ENCODE measurements around the gene PRIM2.
"Not testable (repeated sequence)": the region's sequence is repeated elsewhere in the genome, so short reads cannot be mapped to it uniquely, and the experiment has no call there.

The PRIM2 gene

GRCh38 chr6:57510390-57510789 is 193.0 kb downstream of the PRIM2 start:
- not testable (repeated sequence) for H3K4me1 ChIP-seq (ENCODE audit: control insufficient read depth, insufficient read depth, low read length, poor library complexity, severe bottlenecking); H3K4me3 ChIP-seq (ENCODE audit: insufficient read depth, low read depth, low read length, poor library complexity, severe bottlenecking); H3K27me3 ChIP-seq (replicated peaks; ENCODE audit: control insufficient read depth, insufficient read depth, low read length, poor library complexity, severe bottlenecking); H3K27ac ChIP-seq (ENCODE audit: insufficient read depth, low read length, poor library complexity, severe bottlenecking); H3K36me3 ChIP-seq (ENCODE audit: control insufficient read depth, insufficient read depth, low read length); DNase-seq; H3K9me3 ChIP-seq (ENCODE audit: control insufficient read depth, low read length)

- DNase-seq; H3K27ac ChIP-seq (ENCODE audit: insufficient read depth, low read length, poor library complexity, severe bottlenecking); H3K9me3 ChIP-seq (ENCODE audit: control insufficient read depth, low read length); H3K27me3 ChIP-seq (replicated peaks; ENCODE audit: control insufficient read depth, insufficient read depth, low read length, poor library complexity, severe bottlenecking); H3K36me3 ChIP-seq (ENCODE audit: control insufficient read depth, insufficient read depth, low read length); H3K4me1 ChIP-seq (ENCODE audit: control insufficient read depth, insufficient read depth, low read length, poor library complexity, severe bottlenecking); H3K4me3 ChIP-seq (ENCODE audit: insufficient read depth, low read depth, low read length, poor library complexity, severe bottlenecking): not testable (repeated sequence)
Observed at GRCh38 chr6:57515171-57515570, 197.7 kb downstream of the PRIM2 start.

- H3K36me3 ChIP-seq (ENCODE audit: control insufficient read depth, insufficient read depth, low read length); DNase-seq; H3K9me3 ChIP-seq (ENCODE audit: control insufficient read depth, low read length); H3K27ac ChIP-seq (ENCODE audit: insufficient read depth, low read length, poor library complexity, severe bottlenecking); H3K27me3 ChIP-seq (replicated peaks; ENCODE audit: control insufficient read depth, insufficient read depth, low read length, poor library complexity, severe bottlenecking); H3K4me1 ChIP-seq (ENCODE audit: control insufficient read depth, insufficient read depth, low read length, poor library complexity, severe bottlenecking); H3K4me3 ChIP-seq (ENCODE audit: insufficient read depth, low read depth, low read length, poor library complexity, severe bottlenecking): not testable (repeated sequence)
Observed at GRCh38 chr6:57515845-57516244, 198.4 kb downstream of the PRIM2 start.

GRCh38 chr6:57516776-57517175 is 199.3 kb downstream of the PRIM2 start:
- H3K27ac ChIP-seq (ENCODE audit: insufficient read depth, low read length, poor library complexity, severe bottlenecking); H3K4me3 ChIP-seq (ENCODE audit: insufficient read depth, low read depth, low read length, poor library complexity, severe bottlenecking); H3K4me1 ChIP-seq (ENCODE audit: control insufficient read depth, insufficient read depth, low read length, poor library complexity, severe bottlenecking); H3K9me3 ChIP-seq (ENCODE audit: control insufficient read depth, low read length); H3K27me3 ChIP-seq (replicated peaks; ENCODE audit: control insufficient read depth, insufficient read depth, low read length, poor library complexity, severe bottlenecking); H3K36me3 ChIP-seq (ENCODE audit: control insufficient read depth, insufficient read depth, low read length); DNase-seq: not testable (repeated sequence)

- not testable (repeated sequence) for H3K27ac ChIP-seq (ENCODE audit: insufficient read depth, low read length, poor library complexity, severe bottlenecking); H3K4me1 ChIP-seq (ENCODE audit: control insufficient read depth, insufficient read depth, low read length, poor library complexity, severe bottlenecking); H3K9me3 ChIP-seq (ENCODE audit: control insufficient read depth, low read length); H3K27me3 ChIP-seq (replicated peaks; ENCODE audit: control insufficient read depth, insufficient read depth, low read length, poor library complexity, severe bottlenecking); H3K36me3 ChIP-seq (ENCODE audit: control insufficient read depth, insufficient read depth, low read length); DNase-seq; H3K4me3 ChIP-seq (ENCODE audit: insufficient read depth, low read depth, low read length, poor library complexity, severe bottlenecking)
Observed at GRCh38 chr6:57519198-57519597, 201.8 kb downstream of the PRIM2 start.

- H3K36me3 ChIP-seq (ENCODE audit: control insufficient read depth, insufficient read depth, low read length); H3K9me3 ChIP-seq (ENCODE audit: control insufficient read depth, low read length); H3K27ac ChIP-seq (ENCODE audit: insufficient read depth, low read length, poor library complexity, severe bottlenecking); H3K4me3 ChIP-seq (ENCODE audit: insufficient read depth, low read depth, low read length, poor library complexity, severe bottlenecking); H3K27me3 ChIP-seq (replicated peaks; ENCODE audit: control insufficient read depth, insufficient read depth, low read length, poor library complexity, severe bottlenecking); DNase-seq; H3K4me1 ChIP-seq (ENCODE audit: control insufficient read depth, insufficient read depth, low read length, poor library complexity, severe bottlenecking): not testable (repeated sequence)
Observed at GRCh38 chr6:57521085-57521484, 203.7 kb downstream of the PRIM2 start.

- not testable (repeated sequence) for H3K27ac ChIP-seq (ENCODE audit: insufficient read depth, low read length, poor library complexity, severe bottlenecking); DNase-seq; H3K27me3 ChIP-seq (replicated peaks; ENCODE audit: control insufficient read depth, insufficient read depth, low read length, poor library complexity, severe bottlenecking); H3K9me3 ChIP-seq (ENCODE audit: control insufficient read depth, low read length); H3K4me3 ChIP-seq (ENCODE audit: insufficient read depth, low read depth, low read length, poor library complexity, severe bottlenecking); H3K36me3 ChIP-seq (ENCODE audit: control insufficient read depth, insufficient read depth, low read length); H3K4me1 ChIP-seq (ENCODE audit: control insufficient read depth, insufficient read depth, low read length, poor library complexity, severe bottlenecking)
Observed at GRCh38 chr6:57523221-57523620, 205.8 kb downstream of the PRIM2 start.

GRCh38 chr6:57529755-57530154 is 212.3 kb downstream of the PRIM2 start:
- not testable (repeated sequence) for DNase-seq; H3K36me3 ChIP-seq (ENCODE audit: control insufficient read depth, insufficient read depth, low read length); H3K4me1 ChIP-seq (ENCODE audit: control insufficient read depth, insufficient read depth, low read length, poor library complexity, severe bottlenecking)

GRCh38 chr6:57532660-57533059 is 215.2 kb downstream of the PRIM2 start:
- H3K4me3 ChIP-seq (ENCODE audit: insufficient read depth, low read depth, low read length, poor library complexity, severe bottlenecking); H3K4me1 ChIP-seq (ENCODE audit: control insufficient read depth, insufficient read depth, low read length, poor library complexity, severe bottlenecking); DNase-seq; H3K27me3 ChIP-seq (replicated peaks; ENCODE audit: control insufficient read depth, insufficient read depth, low read length, poor library complexity, severe bottlenecking); H3K9me3 ChIP-seq (ENCODE audit: control insufficient read depth, low read length); H3K36me3 ChIP-seq (ENCODE audit: control insufficient read depth, insufficient read depth, low read length); H3K27ac ChIP-seq (ENCODE audit: insufficient read depth, low read length, poor library complexity, severe bottlenecking): not testable (repeated sequence)

More at GRCh38 chr6:57529755-57530154, 212.3 kb downstream of the PRIM2 start:
- H3K9me3 ChIP-seq (ENCODE audit: control insufficient read depth, low read length); H3K27ac ChIP-seq (ENCODE audit: insufficient read depth, low read length, poor library complexity, severe bottlenecking); H3K4me3 ChIP-seq (ENCODE audit: insufficient read depth, low read depth, low read length, poor library complexity, severe bottlenecking); H3K27me3 ChIP-seq (replicated peaks; ENCODE audit: control insufficient read depth, insufficient read depth, low read length, poor library complexity, severe bottlenecking): not testable (repeated sequence)

GRCh38 chr6:57535121-57535520 is 217.7 kb downstream of the PRIM2 start:
- H3K4me1 ChIP-seq (ENCODE audit: control insufficient read depth, insufficient read depth, low read length, poor library complexity, severe bottlenecking); H3K36me3 ChIP-seq (ENCODE audit: control insufficient read depth, insufficient read depth, low read length); H3K9me3 ChIP-seq (ENCODE audit: control insufficient read depth, low read length); H3K27ac ChIP-seq (ENCODE audit: insufficient read depth, low read length, poor library complexity, severe bottlenecking); DNase-seq; H3K4me3 ChIP-seq (ENCODE audit: insufficient read depth, low read depth, low read length, poor library complexity, severe bottlenecking); H3K27me3 ChIP-seq (replicated peaks; ENCODE audit: control insufficient read depth, insufficient read depth, low read length, poor library complexity, severe bottlenecking): not testable (repeated sequence)

GRCh38 chr6:57535994-57536393 is 218.6 kb downstream of the PRIM2 start:
- H3K27me3 ChIP-seq (replicated peaks; ENCODE audit: control insufficient read depth, insufficient read depth, low read length, poor library complexity, severe bottlenecking); H3K4me3 ChIP-seq (ENCODE audit: insufficient read depth, low read depth, low read length, poor library complexity, severe bottlenecking); DNase-seq; H3K4me1 ChIP-seq (ENCODE audit: control insufficient read depth, insufficient read depth, low read length, poor library complexity, severe bottlenecking); H3K9me3 ChIP-seq (ENCODE audit: control insufficient read depth, low read length); H3K27ac ChIP-seq (ENCODE audit: insufficient read depth, low read length, poor library complexity, severe bottlenecking); H3K36me3 ChIP-seq (ENCODE audit: control insufficient read depth, insufficient read depth, low read length): not testable (repeated sequence)
